GM10266 (cell line): Measurements from ENCODE around the gene TUBB6.

Experiments
- DNase-seq: peaks from one replicate; pipeline ENCODE4 v3.0.0; 2012; ENCODE audit errors: extremely low spot score
- TF ChIP-seq, protein P1 (sequence below): IDR thresholded peaks from 2 replicates; pipeline ENCODE4 v1.5.1; 2012; ENCODE audit warnings: mild to moderate bottlenecking, low read depth; ENCODE audit not compliant: control insufficient read depth, insufficient read depth; ENCODE audit errors: missing control alignments

TUBB6 gene

DNA sequence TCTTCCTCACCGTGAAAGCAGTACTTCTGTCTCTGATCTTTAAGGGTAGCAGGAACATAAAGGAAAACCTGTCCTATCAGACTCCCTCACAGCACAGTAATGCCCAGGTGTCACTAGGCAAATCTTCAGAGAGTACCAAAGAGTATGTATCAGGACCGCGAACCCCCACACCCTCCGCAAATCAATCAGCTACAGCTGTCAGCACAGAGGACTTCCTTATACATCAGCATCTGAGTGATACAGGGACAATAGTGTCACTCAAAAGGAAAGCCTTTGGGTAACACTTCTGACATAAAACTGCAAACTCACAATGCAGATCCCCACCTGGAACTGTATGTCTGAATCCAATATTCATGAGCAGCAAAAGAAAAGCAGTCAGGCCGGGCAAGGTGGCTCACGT is 66.4 kb downstream of the TUBB6 start:
- TF ChIP-seq, protein P1, sequence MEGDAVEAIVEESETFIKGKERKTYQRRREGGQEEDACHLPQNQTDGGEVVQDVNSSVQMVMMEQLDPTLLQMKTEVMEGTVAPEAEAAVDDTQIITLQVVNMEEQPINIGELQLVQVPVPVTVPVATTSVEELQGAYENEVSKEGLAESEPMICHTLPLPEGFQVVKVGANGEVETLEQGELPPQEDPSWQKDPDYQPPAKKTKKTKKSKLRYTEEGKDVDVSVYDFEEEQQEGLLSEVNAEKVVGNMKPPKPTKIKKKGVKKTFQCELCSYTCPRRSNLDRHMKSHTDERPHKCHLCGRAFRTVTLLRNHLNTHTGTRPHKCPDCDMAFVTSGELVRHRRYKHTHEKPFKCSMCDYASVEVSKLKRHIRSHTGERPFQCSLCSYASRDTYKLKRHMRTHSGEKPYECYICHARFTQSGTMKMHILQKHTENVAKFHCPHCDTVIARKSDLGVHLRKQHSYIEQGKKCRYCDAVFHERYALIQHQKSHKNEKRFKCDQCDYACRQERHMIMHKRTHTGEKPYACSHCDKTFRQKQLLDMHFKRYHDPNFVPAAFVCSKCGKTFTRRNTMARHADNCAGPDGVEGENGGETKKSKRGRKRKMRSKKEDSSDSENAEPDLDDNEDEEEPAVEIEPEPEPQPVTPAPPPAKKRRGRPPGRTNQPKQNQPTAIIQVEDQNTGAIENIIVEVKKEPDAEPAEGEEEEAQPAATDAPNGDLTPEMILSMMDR: no peak
- DNase-seq: no peak
